Uterus (tissue), 4 donors: Measurements from ENCODE around the gene HOXB5. TPM values are rescaled to one million over a fixed set of nuclear protein-coding genes. Genes with fewer than 3 reads are reported as not detected.

Source experiments
- DNase-seq, 2 donors: peaks; one replicate each; pipeline ENCODE4 v3.0.0-alpha.2; 2019 to 2020
- H3K27ac ChIP-seq, 2 donors: fragments of 200-600 bp; sonication (generic); 1 replicate in 1 of 2; 2 replicates in 1 of 2; pipeline ENCODE4 v1.5.1; 2016 to 2018
- H3K27me3 ChIP-seq, 2 donors: fragments of 200-600 bp; sonication (generic); one replicate each; pipeline ENCODE4 v1.5.1; 2018 to 2019; ENCODE audit warnings: control low read depth in 1 of 2
- H3K36me3 ChIP-seq, 2 donors: fragments of 200-600 bp; sonication (generic); one replicate each; pipeline ENCODE4 v1.5.1; 2019; ENCODE audit warnings: control low read depth in 1 of 2
- H3K4me1 ChIP-seq, 2 donors: fragments of 200-600 bp; sonication (generic); one replicate each; pipeline ENCODE4 v1.5.1; 2018 to 2019; ENCODE audit warnings: control low read depth in 1 of 2
- H3K4me3 ChIP-seq, 2 donors: fragments of 200-600 bp; sonication (generic); 1 replicate in 1 of 2; 2 replicates in 1 of 2; pipeline ENCODE4 v1.5.1; 2018 to 2019; ENCODE audit warnings: mild to moderate bottlenecking in 1 of 2
- H3K9me3 ChIP-seq, 2 donors: fragments of 200-600 bp; sonication (generic); one replicate each; pipeline ENCODE4 v1.5.1; 2019; ENCODE audit warnings: control low read depth in 1 of 2
- CTCF ChIP-seq, 4 experiments: fragments of 200-600 bp in 2 of 4; fragments of 450-650 bp in 2 of 4; sonication (generic) in 2 of 4; IDR thresholded peaks; one replicate each; pipeline ENCODE4 v1.5.1; 2016 to 2019; ENCODE audit warnings: antibody characterized with exemption in 4 of 4, mild to moderate bottlenecking in 2 of 4, moderate library complexity in 1 of 4
- POLR2A ChIP-seq, 2 donors: fragments of 450-650 bp; IDR thresholded peaks; one replicate each; pipeline ENCODE4 v1.6.1; 2016; ENCODE audit warnings: antibody characterized with exemption in 2 of 2, mild to moderate bottlenecking in 1 of 2, moderate library complexity in 1 of 2
- intact Hi-C: fragments of 100-400 bp; cut with DNase I; formaldehyde crosslinking; loops from one replicate; pipeline ENCODE4 v1.15.1; 2023; ENCODE audit warnings: low total_unique reads
- total RNA-seq, 4 donors: library from RNA; depleted of rRNA in 3 of 4; stranded (reverse); fragments of >200 nt in 3 of 4; gene quantifications; one replicate each; pipeline versions ENCODE4 v1.1.0 to v1.2.4, GENCODE V29; 2014 to 2023
- donor health status: DM: yes; HTN: yes; CAD: no.

Gene HOXB5
- total RNA-seq, 4 donors from 2014 or later: 0.55 to 2.5 (median 0.59) TPM; not detected in 1

GRCh38 chr17:48575673-48576478 lies 17.7 kb downstream of the HOXB5 start:
- peaks cover 0 to 33% of the 10 kb centered on the region in 2 donors for H3K27me3 ChIP-seq
- peaks cover 0 to 4% of the 10 kb centered on the region in 2 donors for H3K4me1 ChIP-seq
- DNase-seq: no peak
- no peaks in the 10 kb centered on the region for H3K9me3 ChIP-seq
- peak overlapping the region in 1 of 2 donors; percentile 10 for H3K27ac ChIP-seq
- no peak for TF ChIP-seq CTCF (IDR thresholded peaks at IDR 0.05)
- TF ChIP-seq POLR2A (IDR thresholded peaks at IDR 0.05): no peak
- intact Hi-C loops: no loop called here
- H3K4me3 ChIP-seq: no peak overlapping the region
- H3K36me3 ChIP-seq: no peaks in the 10 kb centered on the region

- no peaks in the 10 kb centered on the region for H3K36me3 ChIP-seq
- H3K27ac ChIP-seq: no peak overlapping the region
- intact Hi-C loops: no loop called here
- peaks cover 0 to 4% of the 10 kb centered on the region in 2 donors for H3K4me1 ChIP-seq
- TF ChIP-seq CTCF (IDR thresholded peaks at IDR 0.05) (no peak), POLR2A (IDR thresholded peaks at IDR 0.05) (no peak)
- no peaks in the 10 kb centered on the region for H3K9me3 ChIP-seq
- DNase-seq: no peak
- H3K27me3 ChIP-seq: peaks cover 0 to 26% of the 10 kb centered on the region in 2 donors
- no peak overlapping the region for H3K4me3 ChIP-seq
These were observed 18.5 kb downstream of the HOXB5 start for GRCh38 chr17:48575066-48575582.

GRCh38 chr17:48574505-48575065 lies 19.0 kb downstream of the HOXB5 start:
- TF ChIP-seq CTCF (IDR thresholded peaks at IDR 0.05) (no peak), POLR2A (IDR thresholded peaks at IDR 0.05) (no peak)
- H3K27ac ChIP-seq: no peak overlapping the region
- peaks cover 0 to 4% of the 10 kb centered on the region in 2 donors for H3K4me1 ChIP-seq
- no peaks in the 10 kb centered on the region for H3K36me3 ChIP-seq
- H3K27me3 ChIP-seq: peaks cover 0 to 21% of the 10 kb centered on the region in 2 donors
- no peak for DNase-seq
- no peaks in the 10 kb centered on the region for H3K9me3 ChIP-seq
- no peak overlapping the region for H3K4me3 ChIP-seq
- intact Hi-C loops: no loop called here

GRCh38 chr17:48571826-48572417 lies 21.7 kb downstream of the HOXB5 start:
- no peak overlapping the region for H3K4me3 ChIP-seq
- H3K9me3 ChIP-seq: no peaks in the 10 kb centered on the region
- intact Hi-C loops: no loop called here
- DNase-seq: no peak
- no peak for TF ChIP-seq POLR2A (IDR thresholded peaks at IDR 0.05)
- no peak for TF ChIP-seq CTCF (IDR thresholded peaks at IDR 0.05)
- peaks cover 0 to 27% of the 10 kb centered on the region in 2 donors for H3K27me3 ChIP-seq
- H3K36me3 ChIP-seq: no peaks in the 10 kb centered on the region
- peak overlapping the region in 1 of 2 donors; percentile 34 for H3K27ac ChIP-seq
- peaks cover 0 to 4% of the 10 kb centered on the region in 2 donors for H3K4me1 ChIP-seq
